HG03135 (cell line): Measurements from ENCODE around the gene OSM.

Source experiments
- ATAC-seq: cut with Tn5 transposase; IDR thresholded peaks from one replicate; pipeline ENCODE4 v1.9.1; 2021; ENCODE audit warnings: mild to moderate bottlenecking, moderate library complexity; ENCODE audit not compliant: unreplicated experiment

The OSM gene

GRCh38 chr22:30297991-30298701 is 31.5 kb upstream of the OSM start:
- ATAC-seq, result no peak

- ATAC-seq, result no peak
Measured at GRCh38 chr22:30297276-30297990, 30.8 kb upstream of the OSM start.

- ATAC-seq, result no peak
Measured at GRCh38 chr22:30296833-30297232, 30.2 kb upstream of the OSM start.

DNA sequence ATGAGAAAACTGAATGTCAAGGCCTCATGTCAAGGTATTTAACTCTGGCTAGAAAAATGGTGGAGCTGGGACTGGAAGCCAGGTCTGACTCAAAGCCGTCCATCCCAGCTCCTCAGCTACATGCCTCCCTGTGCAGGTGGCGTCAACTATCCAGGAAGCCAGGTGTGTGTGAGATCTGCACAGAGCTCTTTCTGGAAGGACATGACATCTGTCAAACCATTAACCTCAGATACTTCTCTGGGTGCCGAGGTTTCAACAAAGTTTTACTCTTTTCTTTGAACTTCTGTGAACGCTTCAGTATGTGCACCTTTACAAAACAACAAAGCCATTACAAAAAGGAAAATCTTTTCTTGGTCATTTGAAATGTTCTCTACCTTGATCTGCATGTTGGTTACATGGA is 29.7 kb upstream of the OSM start:
- no peak for ATAC-seq

- ATAC-seq, result no peak
Measured at GRCh38 chr22:30295576-30295975, 28.9 kb upstream of the OSM start.

DNA sequence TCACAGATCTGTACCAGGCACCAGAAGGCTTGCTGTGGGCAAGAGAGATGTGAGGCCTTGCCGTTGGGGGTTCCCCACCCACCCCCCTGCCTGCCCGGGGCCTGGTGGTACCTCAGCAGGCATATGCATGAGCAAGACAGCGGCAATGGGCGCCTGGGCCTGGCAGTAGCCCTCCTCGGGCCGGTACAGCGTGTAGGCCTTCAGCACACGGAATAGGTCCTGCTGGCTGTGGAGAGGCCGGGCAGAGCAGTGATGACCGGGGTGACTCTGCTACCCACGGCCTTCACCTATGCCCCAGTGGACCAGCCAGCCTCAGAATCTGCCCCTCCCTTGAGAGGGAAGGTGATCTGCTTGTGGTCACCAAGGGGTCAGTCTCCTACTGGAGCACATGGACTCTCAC is 28.2 kb upstream of the OSM start:
- no peak for ATAC-seq

DNA sequence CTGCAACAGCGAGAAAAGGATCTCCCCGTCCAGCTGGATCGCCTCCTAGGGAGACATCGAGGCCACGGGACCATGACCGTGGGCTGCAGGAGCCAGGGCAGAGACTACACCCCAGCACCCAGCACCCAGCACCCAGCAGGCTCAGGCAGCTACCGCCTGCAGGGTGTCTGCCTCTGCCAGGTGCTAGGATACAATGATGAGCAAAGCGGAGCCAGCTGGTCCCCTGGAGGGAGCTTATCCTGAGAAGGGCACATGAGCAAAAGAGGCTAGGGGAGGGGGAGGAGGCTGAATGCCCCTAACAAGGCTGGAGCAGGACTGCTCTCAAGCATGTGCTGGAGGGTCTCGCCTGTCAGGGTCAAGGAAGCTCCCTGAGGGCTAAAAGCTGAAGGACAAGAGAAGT is 27.4 kb upstream of the OSM start:
- no peak for ATAC-seq

GRCh38 chr22:30293026-30293425 is 26.4 kb upstream of the OSM start:
- no peak for ATAC-seq

DNA sequence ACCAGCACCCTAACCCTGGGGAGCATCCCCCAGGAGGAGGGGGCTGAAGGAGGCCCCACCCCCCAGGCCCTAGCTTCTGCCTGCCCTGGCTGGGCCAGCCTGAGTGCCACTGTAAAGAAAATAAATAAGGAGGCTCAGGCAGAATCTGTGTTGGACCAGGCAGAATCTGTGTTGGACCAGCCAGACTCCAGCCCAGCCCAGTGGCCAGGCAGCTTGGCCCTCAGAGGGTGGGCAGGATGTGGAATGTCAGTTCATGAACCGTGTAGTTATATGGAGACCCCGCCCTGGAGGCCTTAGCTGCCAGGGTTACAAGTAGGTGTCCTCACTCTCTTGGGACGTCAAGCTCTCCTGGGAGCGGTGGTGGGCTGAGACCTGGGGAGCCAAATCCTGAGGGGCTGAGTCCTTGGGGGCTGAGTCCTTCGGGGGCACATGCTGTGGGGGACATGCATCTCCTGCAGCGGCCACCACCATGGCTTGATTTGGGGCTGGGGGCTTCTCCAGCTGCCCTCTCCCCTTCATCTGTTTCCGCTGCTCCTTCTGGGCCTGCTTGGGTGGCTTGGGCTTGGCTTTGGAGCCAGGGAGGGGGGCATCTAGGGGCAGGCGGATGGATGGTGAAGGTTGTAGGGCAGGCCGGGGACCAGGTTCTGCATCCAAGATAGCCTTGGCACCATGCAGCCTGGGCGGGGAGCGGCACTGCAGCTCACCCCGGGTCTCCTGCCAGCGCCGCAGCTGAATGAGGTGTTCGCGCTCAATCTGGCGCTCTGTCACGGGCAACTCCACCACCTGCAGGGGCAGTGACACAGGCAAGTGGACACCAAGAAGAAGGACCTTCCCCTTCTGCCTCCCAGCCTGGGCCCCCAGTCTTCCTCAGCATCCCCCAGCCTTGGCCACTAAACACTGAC is 25.7 kb upstream of the OSM start:
- ATAC-seq, result no peak

- no peak for ATAC-seq
Measured at GRCh38 chr22:30291058-30291892, 24.6 kb upstream of the OSM start.

- peak; percentile 18 for ATAC-seq
Measured at GRCh38 chr22:30290342-30291057, 23.8 kb upstream of the OSM start.

- peak; percentile 9 for ATAC-seq
Measured at GRCh38 chr22:30289980-30290313, 23.3 kb upstream of the OSM start.

- ATAC-seq, result peak; percentile 60
Measured at GRCh38 chr22:30289141-30289979, 22.7 kb upstream of the OSM start, which contains the start of gene CASTOR1. TSS of gene CASTOR1 (minus strand) at chr22:30289505. CDS start at chr22:30289497, 8 bp downstream.

DNA sequence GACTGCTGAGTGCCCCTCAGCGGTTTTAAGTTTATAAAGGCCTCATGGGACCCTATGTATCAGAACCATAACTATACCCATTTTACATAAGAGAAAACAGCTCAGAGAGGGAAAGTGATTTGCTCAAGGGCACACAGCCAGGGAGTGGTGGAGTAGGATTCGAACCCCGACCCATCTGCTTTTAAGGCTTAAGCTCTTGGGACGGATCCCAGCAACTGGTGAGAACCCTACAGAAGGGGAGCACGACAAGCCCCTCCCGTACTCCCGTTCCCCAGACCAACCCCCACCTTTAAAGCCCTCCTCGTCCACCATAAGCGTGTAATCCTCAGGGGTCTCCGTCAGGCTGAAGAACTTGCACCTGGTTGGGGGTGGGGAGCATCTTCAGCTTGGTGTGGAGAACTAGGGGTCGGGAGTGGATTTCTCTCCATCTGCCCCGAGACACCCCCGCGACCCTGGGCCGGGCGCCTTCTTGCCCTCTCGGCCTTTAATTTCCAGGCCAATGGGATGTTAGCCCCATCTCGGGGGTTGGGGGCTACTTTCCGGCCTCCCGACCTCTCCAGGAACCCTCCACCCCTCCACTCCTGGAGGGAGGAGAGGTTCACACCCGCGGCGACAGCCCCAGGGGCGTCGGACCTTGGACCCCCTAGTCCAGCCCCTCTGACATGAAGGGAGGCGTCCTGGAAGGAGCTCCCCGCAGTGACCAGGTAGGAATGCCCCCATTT is 21.9 kb upstream of the OSM start:
- ATAC-seq, result no peak

GRCh38 chr22:30287648-30288418 is 21.2 kb upstream of the OSM start:
- no peak for ATAC-seq

DNA sequence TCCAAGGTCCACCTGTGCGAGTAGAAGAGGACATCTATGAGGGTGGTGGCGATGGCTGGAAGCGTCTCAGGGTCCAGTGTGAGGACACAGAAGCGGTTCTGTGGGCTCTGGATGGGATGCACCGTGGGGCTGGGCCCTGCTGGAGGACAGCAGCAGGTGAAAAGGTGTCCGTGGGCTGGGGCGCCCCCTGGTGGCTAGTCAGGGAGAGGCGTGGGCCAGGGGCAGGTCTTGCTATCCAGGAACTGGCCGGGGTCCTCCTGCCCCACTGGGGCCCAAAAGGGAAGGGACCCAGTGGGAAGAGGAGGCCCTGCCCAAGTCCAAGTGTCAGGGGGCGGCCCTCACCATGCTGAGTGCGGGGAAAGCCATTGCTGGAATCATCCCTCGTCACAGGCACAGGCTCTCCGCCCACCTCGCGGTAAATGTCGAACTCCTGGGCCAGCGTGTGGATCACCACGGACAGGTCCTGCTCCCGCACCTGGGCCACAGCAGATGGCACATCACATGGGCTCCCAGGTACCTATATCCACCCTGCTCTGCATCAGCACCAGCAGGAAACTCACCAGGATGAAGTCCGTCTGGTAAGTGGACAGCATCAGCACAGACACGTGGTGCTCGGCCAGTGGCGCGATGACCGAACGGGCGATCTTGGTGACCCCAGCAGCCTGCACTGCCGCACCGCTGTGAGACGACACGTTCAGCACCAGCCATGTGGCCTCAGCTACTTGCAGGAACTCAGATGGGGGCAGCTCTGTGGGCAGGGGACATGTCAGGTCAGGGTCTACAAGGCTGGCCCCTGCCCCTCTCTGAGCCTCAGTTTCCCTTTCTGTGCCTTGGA is 20.4 kb upstream of the OSM start:
- no peak for ATAC-seq

GRCh38 chr22:30286331-30286730 is 19.7 kb upstream of the OSM start:
- ATAC-seq, result no peak
